Measurements from ENCODE around the gene HP.
"Not testable (repeated sequence)": the region's sequence is repeated elsewhere in the genome, so short reads cannot be mapped to it uniquely, and the experiment has no call there.

The HP gene

GRCh38 chr16:72060405-72060804 is 6.1 kb downstream of the HP start:
- DNase-seq (ENCODE audit: insufficient read length, low spot score), result no peak
- FAIRE-seq, result no peak
- TF ChIP-seq TAF1 (IDR thresholded peaks at IDR 0.05; ENCODE audit: low read depth, low read length) (no peak), PAX5 (IDR thresholded peaks at IDR 0.05; ENCODE audit: insufficient read depth, low read length, severe bottlenecking) (no peak), POLR2AphosphoS5 (IDR thresholded peaks at IDR 0.05; ENCODE audit: low read depth, low read length) (no peak), SPI1 (IDR thresholded peaks at IDR 0.05; ENCODE audit: low read depth, low read length) (no peak), POU2F2 (IDR thresholded peaks at IDR 0.05; ENCODE audit: low read depth, low read length) (no peak), POLR2A (IDR thresholded peaks at IDR 0.05; ENCODE audit: low read depth, low read length) (no peak)

GRCh38 chr16:72061564-72061963 is 7.3 kb downstream of the HP start:
- no peak for FAIRE-seq

GRCh38 chr16:72064361-72064894 is 10.1 kb downstream of the HP start:
- TF ChIP-seq PAX5 (IDR thresholded peaks at IDR 0.05; ENCODE audit: insufficient read depth, low read length, severe bottlenecking) (no peak), SPI1 (IDR thresholded peaks at IDR 0.05; ENCODE audit: low read depth, low read length) (no peak)
- no peak for DNase-seq (ENCODE audit: insufficient read length, low spot score)
- no peak for FAIRE-seq

More at GRCh38 chr16:72061564-72061963, 7.3 kb downstream of the HP start:
- DNase-seq (ENCODE audit: insufficient read length, low spot score), result no peak
- no peak for TF ChIP-seq POLR2AphosphoS5 (IDR thresholded peaks at IDR 0.05; ENCODE audit: low read depth, low read length)
- TF ChIP-seq SPI1 (IDR thresholded peaks at IDR 0.05; ENCODE audit: low read depth, low read length), result no peak
- TF ChIP-seq POU2F2 (IDR thresholded peaks at IDR 0.05; ENCODE audit: low read depth, low read length), result no peak
- TF ChIP-seq TAF1 (IDR thresholded peaks at IDR 0.05; ENCODE audit: low read depth, low read length), result no peak
- TF ChIP-seq POLR2A (IDR thresholded peaks at IDR 0.05; ENCODE audit: low read depth, low read length), result no peak
- no peak for TF ChIP-seq PAX5 (IDR thresholded peaks at IDR 0.05; ENCODE audit: insufficient read depth, low read length, severe bottlenecking)

- TF ChIP-seq PAX5 (IDR thresholded peaks at IDR 0.05; ENCODE audit: insufficient read depth, low read length, severe bottlenecking) (no peak), SPI1 (IDR thresholded peaks at IDR 0.05; ENCODE audit: low read depth, low read length) (no peak), POLR2A (IDR thresholded peaks at IDR 0.05; ENCODE audit: low read depth, low read length) (no peak), POLR2AphosphoS5 (IDR thresholded peaks at IDR 0.05; ENCODE audit: low read depth, low read length) (no peak), POU2F2 (IDR thresholded peaks at IDR 0.05; ENCODE audit: low read depth, low read length) (no peak), TAF1 (IDR thresholded peaks at IDR 0.05; ENCODE audit: low read depth, low read length) (no peak)
- DNase-seq (ENCODE audit: insufficient read length, low spot score) (no peak), FAIRE-seq (no peak)
These were observed 12.4 kb downstream of the HP start for GRCh38 chr16:72066747-72067146.

GRCh38 chr16:72068930-72069329 is 14.6 kb downstream of the HP start:
- FAIRE-seq (no peak), DNase-seq (ENCODE audit: insufficient read length, low spot score) (no peak)
- TF ChIP-seq PAX5 (IDR thresholded peaks at IDR 0.05; ENCODE audit: insufficient read depth, low read length, severe bottlenecking) (no peak), POLR2A (IDR thresholded peaks at IDR 0.05; ENCODE audit: low read depth, low read length) (no peak), POU2F2 (IDR thresholded peaks at IDR 0.05; ENCODE audit: low read depth, low read length) (no peak), TAF1 (IDR thresholded peaks at IDR 0.05; ENCODE audit: low read depth, low read length) (no peak), SPI1 (IDR thresholded peaks at IDR 0.05; ENCODE audit: low read depth, low read length) (no peak), POLR2AphosphoS5 (IDR thresholded peaks at IDR 0.05; ENCODE audit: low read depth, low read length) (no peak)

GRCh38 chr16:72072514-72073342 is 18.4 kb downstream of the HP start:
- FAIRE-seq, result no peak

GRCh38 chr16:72073560-72074230 is 19.4 kb downstream of the HP start:
- no peak for DNase-seq (ENCODE audit: insufficient read length, low spot score)
- FAIRE-seq, result no peak
- TF ChIP-seq SPI1 (IDR thresholded peaks at IDR 0.05; ENCODE audit: low read depth, low read length), result no peak
- no peak for TF ChIP-seq PAX5 (IDR thresholded peaks at IDR 0.05; ENCODE audit: insufficient read depth, low read length, severe bottlenecking)
- no peak for TF ChIP-seq POU2F2 (IDR thresholded peaks at IDR 0.05; ENCODE audit: low read depth, low read length)
- no peak for TF ChIP-seq POLR2A (IDR thresholded peaks at IDR 0.05; ENCODE audit: low read depth, low read length)
- TF ChIP-seq TAF1 (IDR thresholded peaks at IDR 0.05; ENCODE audit: low read depth, low read length), result no peak
- TF ChIP-seq POLR2AphosphoS5 (IDR thresholded peaks at IDR 0.05; ENCODE audit: low read depth, low read length), result no peak

More at GRCh38 chr16:72072514-72073342, 18.4 kb downstream of the HP start:
- no peak for TF ChIP-seq TAF1 (IDR thresholded peaks at IDR 0.05; ENCODE audit: low read depth, low read length)
- no peak for DNase-seq (ENCODE audit: insufficient read length, low spot score)

- not testable (repeated sequence) for FAIRE-seq; DNase-seq (ENCODE audit: insufficient read length, low spot score)
These were observed 20.8 kb downstream of the HP start for GRCh38 chr16:72075067-72075466.

GRCh38 chr16:72076991-72077706 is 22.8 kb downstream of the HP start:
- not testable (repeated sequence) for FAIRE-seq

More at GRCh38 chr16:72076991-72077706, 22.8 kb downstream of the HP start:
- DNase-seq (ENCODE audit: insufficient read length, low spot score), result not testable (repeated sequence)
